ENCODE data around the gene GNB1L.

GNB1L gene

GRCh38 chr22:19738664-19739447, 115.8 kb downstream of the GNB1L start:
- no peaks in the 10 kb centered on the region for H3K9me3 ChIP-seq (ENCODE audit: control insufficient read depth, low read length)
- 81 to 83% methylated on average over 30 to 31 of the region's 31 CpGs for whole genome bisulfite sequencing, 2 experiments
- no peak overlapping the region for H3K27ac ChIP-seq (ENCODE audit: insufficient read depth, low read depth, low read length, poor library complexity, severe bottlenecking)
- H3K4me3 ChIP-seq (ENCODE audit: insufficient read depth, low read depth, low read length): no peak overlapping the region
- peaks cover 32% of the 10 kb centered on the region for H3K4me1 ChIP-seq (ENCODE audit: control insufficient read depth, insufficient read depth, low read length)
- H3K27me3 ChIP-seq (ENCODE audit: control insufficient read depth, insufficient read depth, low read length, poor library complexity, severe bottlenecking): no peaks in the 10 kb centered on the region
- H3K36me3 ChIP-seq (ENCODE audit: control insufficient read depth, insufficient read depth, low read length): no peaks in the 10 kb centered on the region

DNA sequence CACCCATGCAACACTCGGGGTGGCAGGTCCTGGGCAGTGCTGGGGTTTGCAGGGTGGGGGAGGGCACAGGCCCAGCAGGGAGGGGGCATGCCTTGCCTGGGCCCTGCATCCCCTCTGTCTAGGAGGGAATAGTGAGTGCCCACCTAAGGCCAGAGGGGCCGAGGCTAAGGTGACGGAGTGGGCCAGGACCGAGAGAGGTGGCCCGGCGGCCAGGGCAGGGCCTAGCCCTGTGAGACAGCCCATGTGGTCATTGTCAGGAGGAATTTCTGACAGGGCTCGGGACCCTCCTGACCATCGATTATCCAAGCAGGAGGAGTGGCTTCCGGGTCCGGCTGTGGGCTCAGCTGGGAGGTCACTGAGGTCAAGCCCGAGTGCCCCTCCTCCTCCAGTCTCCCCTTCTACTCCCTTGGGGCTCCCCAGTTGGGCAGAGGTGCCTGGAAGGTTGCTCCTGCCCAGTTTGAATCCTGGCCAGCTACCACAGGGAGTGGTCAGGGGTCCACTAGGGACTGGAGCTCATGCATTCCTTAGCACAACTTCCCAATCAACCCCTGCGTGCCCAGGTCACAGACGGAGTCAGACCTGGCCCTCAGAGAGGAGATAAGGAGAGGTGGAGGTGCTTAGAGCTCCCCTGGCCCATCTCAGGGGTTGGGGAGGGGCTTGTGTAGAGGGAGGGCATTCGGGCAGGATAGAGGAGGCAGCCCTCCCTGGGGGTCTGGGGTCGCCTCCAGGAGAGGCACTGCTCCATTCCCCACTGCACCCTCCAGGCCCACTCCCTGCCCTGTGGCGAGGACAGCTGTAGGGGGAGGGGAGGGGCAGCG, 116.6 kb downstream of the GNB1L start:
- Histone ChIP-seq H3K27ac (ENCODE audit: insufficient read depth, low read depth, low read length, poor library complexity, severe bottlenecking) (no peak overlapping the region), H3K36me3 (ENCODE audit: control insufficient read depth, insufficient read depth, low read length) (no peaks in the 10 kb centered on the region), H3K4me3 (ENCODE audit: insufficient read depth, low read depth, low read length) (no peak overlapping the region), H3K4me1 (ENCODE audit: control insufficient read depth, insufficient read depth, low read length) (peaks cover 32% of the 10 kb centered on the region), H3K9me3 (ENCODE audit: control insufficient read depth, low read length) (no peaks in the 10 kb centered on the region), H3K27me3 (ENCODE audit: control insufficient read depth, insufficient read depth, low read length, poor library complexity, severe bottlenecking) (no peaks in the 10 kb centered on the region)
- WGBS, 2 experiments: 75 to 79% methylated on average over 16 of the region's 17 CpGs

DNA sequence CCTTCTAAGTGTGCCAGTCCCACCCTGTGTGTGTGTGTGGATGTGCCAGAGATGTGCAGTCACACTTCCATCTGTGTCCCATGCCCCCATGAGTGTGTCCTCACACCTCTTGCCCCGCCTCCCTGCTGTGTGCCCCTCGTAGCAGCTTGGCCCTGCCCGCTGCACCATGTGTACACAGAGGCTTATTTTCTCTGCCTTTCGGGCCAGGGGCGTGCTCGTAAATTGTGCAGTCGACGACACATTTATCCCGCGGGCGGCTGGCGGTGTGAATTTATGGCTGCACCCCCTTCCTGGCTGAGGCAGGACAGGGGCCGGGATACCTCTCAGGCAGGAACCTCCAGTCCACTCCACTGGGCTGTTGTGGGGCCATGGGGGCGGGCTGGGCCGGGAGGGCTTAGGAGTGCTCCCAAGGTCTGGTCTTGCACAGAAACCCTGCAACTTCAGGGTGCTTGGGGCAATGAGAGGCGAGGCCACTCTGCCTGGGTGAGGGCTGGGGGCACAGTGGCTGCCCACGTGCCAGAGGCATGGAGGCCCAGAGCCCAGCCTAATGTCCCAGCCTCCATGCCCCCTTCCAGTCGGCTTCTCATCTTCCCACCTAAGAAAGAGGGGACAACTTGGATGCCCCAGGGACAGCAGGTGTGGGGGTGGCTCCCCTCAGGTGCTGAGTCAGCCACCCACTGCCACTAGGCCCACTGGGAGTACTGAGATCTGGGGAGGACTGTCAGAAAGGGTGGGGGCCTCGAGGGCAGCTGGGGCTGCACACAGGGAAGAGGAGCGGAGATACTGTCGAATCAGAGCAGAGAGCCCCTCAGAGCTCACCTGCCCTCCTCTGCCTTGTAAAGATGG, 118.8 kb downstream of the GNB1L start:
- Histone ChIP-seq H3K9me3 (ENCODE audit: control insufficient read depth, low read length) (no peaks in the 10 kb centered on the region), H3K4me3 (ENCODE audit: insufficient read depth, low read depth, low read length) (no peak overlapping the region), H3K4me1 (ENCODE audit: control insufficient read depth, insufficient read depth, low read length) (peaks cover 34% of the 10 kb centered on the region), H3K36me3 (ENCODE audit: control insufficient read depth, insufficient read depth, low read length) (no peaks in the 10 kb centered on the region), H3K27ac (ENCODE audit: insufficient read depth, low read depth, low read length, poor library complexity, severe bottlenecking) (no peak overlapping the region), H3K27me3 (ENCODE audit: control insufficient read depth, insufficient read depth, low read length, poor library complexity, severe bottlenecking) (peaks cover 5% of the 10 kb centered on the region)
- 88 to 92% methylated on average over 21 of the region's 21 CpGs for WGBS, 2 experiments

DNA sequence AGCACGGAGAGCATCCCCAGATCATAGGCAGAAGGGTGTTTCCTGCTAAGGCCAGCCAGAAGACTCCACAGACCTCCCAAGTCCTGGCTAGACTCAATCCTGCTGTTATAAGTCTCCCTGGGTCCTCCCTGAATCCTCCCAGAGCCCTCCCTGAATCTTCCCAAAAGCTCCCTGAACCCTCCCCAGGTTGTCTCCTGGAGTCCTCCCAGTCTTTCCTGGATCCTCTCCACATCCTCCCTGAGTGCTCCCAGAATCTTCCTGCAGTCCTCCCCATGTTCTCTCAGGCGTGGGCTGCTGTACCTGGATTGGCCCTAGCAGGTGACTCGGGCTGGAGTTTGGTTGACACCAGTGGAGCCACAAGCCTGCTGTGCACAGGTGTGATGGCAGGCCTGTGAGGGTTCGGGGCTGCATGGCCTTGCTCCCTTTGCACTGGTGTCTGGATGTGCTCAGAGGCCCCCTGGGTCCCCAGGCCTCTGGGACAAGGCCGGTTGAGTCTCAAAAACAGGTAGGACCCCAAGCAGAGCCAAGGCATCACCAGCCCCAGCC, 119.8 kb downstream of the GNB1L start:
- no peak overlapping the region for H3K4me3 ChIP-seq (ENCODE audit: insufficient read depth, low read depth, low read length)
- no peak overlapping the region for H3K27ac ChIP-seq (ENCODE audit: insufficient read depth, low read depth, low read length, poor library complexity, severe bottlenecking)
- 86 to 89% methylated on average over 5 of the region's 5 CpGs for WGBS, 2 experiments
- H3K9me3 ChIP-seq (ENCODE audit: control insufficient read depth, low read length): no peaks in the 10 kb centered on the region
- no peaks in the 10 kb centered on the region for H3K36me3 ChIP-seq (ENCODE audit: control insufficient read depth, insufficient read depth, low read length)
- H3K4me1 ChIP-seq (ENCODE audit: control insufficient read depth, insufficient read depth, low read length): peaks cover 36% of the 10 kb centered on the region
- peaks cover 12% of the 10 kb centered on the region for H3K27me3 ChIP-seq (ENCODE audit: control insufficient read depth, insufficient read depth, low read length, poor library complexity, severe bottlenecking)

DNA sequence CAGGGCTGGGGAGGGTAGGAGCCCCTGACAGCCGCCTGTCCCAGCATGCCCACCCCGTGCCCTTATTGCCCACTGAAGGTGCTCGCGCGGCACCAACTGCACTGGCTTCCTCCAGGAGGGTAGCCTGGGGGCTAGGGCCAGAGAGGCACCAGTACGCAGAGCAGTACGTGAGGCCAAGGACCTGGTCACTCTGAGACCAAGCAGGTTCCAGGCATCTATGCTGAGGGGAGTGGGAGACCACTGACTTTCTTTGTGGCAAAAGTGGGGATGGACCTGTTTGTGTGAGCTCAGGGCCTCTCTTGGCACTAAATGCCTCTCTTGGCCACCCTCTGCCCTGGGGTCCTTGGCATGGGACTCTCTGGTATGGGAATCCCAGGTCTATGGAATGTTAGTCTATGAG, 120.5 kb downstream of the GNB1L start:
- Histone ChIP-seq H3K36me3 (ENCODE audit: control insufficient read depth, insufficient read depth, low read length) (no peaks in the 10 kb centered on the region), H3K27me3 (ENCODE audit: control insufficient read depth, insufficient read depth, low read length, poor library complexity, severe bottlenecking) (peaks cover 20% of the 10 kb centered on the region), H3K27ac (ENCODE audit: insufficient read depth, low read depth, low read length, poor library complexity, severe bottlenecking) (no peak overlapping the region), H3K4me1 (ENCODE audit: control insufficient read depth, insufficient read depth, low read length) (peaks cover 32% of the 10 kb centered on the region), H3K9me3 (ENCODE audit: control insufficient read depth, low read length) (no peaks in the 10 kb centered on the region), H3K4me3 (ENCODE audit: insufficient read depth, low read depth, low read length) (no peak overlapping the region)
- WGBS, 2 experiments: 95 to 97% methylated on average over 7 of the region's 7 CpGs

GRCh38 chr22:19733755-19734154, 120.9 kb downstream of the GNB1L start:
- Histone ChIP-seq H3K27me3 (ENCODE audit: control insufficient read depth, insufficient read depth, low read length, poor library complexity, severe bottlenecking) (peaks cover 24% of the 10 kb centered on the region), H3K27ac (ENCODE audit: insufficient read depth, low read depth, low read length, poor library complexity, severe bottlenecking) (no peak overlapping the region), H3K36me3 (ENCODE audit: control insufficient read depth, insufficient read depth, low read length) (no peaks in the 10 kb centered on the region), H3K4me3 (ENCODE audit: insufficient read depth, low read depth, low read length) (no peak overlapping the region), H3K9me3 (ENCODE audit: control insufficient read depth, low read length) (no peaks in the 10 kb centered on the region), H3K4me1 (ENCODE audit: control insufficient read depth, insufficient read depth, low read length) (peaks cover 28% of the 10 kb centered on the region)
- WGBS, 2 experiments: 93% methylated on average over 5 of the region's 5 CpGs

Data from ectodermal cell (in vitro differentiated cells).